Measurements from ENCODE around the gene DNER.

GRCh38 chr2:229641676-229642075, 72.7 kb downstream of the DNER start:
- TF ChIP-seq ZNF274 (IDR thresholded peaks at IDR 0.05; ENCODE audit: low read depth, low read length): no peak
- no peak for TF ChIP-seq SUZ12 (IDR thresholded peaks at IDR 0.05; ENCODE audit: extremely low read depth, insufficient read depth, insufficient read length)
